Measurements from ENCODE around the gene MICAL2.

Gene MICAL2

GRCh38 chr11:12076840-12077534, 33.4 kb upstream of the MICAL2 start (continued):
- no peak for TF ChIP-seq ZNF2 (tag by site-specific recombination; IDR thresholded peaks at IDR 0.05)

DNA sequence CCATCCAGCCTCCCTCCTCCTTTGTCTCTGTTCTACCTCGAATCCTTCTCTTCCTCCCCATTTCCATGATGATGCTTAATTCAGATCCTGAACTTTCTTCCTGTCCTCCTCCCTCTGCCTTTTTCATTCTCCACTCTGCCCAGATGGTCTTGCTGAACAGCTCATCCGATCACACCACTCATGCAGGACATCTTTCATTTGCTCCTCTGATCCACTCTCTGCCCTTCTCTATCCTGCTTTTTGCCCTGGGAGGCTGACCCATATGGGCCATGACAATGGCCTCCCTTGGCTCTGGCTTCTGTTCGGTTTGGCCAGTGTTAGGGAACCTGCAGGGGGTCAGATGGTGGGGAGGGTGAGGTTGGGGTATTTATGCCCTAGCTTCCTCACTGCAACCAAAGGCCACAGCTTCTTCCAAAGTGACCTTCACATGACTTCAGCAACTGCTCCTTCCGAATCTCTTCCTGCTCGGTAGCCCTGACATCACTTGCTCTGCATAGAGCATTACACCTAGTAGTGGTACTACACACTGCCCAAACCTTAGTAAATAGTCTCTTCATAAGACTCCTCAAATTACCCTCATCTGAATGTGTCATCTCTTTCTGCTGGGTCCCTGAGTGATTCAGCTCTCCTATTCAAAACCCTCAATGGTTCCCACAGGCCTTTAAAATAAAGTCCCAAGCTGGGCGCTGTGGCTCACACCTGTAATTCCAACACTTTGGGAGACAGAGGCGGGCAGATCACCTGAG, 32.7 kb upstream of the MICAL2 start:
- Histone ChIP-seq H3K4me1 (ENCODE audit: control insufficient read depth, insufficient read depth, low read length) (no peaks in the 10 kb centered on the region), H3K9me3 (ENCODE audit: control insufficient read depth, insufficient read depth, low read depth, low read length) (no peaks in the 10 kb centered on the region), H3K27ac (ENCODE audit: extremely low read depth, low read depth, low read length) (no peak overlapping the region), H3K4me3 (ENCODE audit: low read depth, low read length) (no peak overlapping the region), H3K36me3 (ENCODE audit: control insufficient read depth in 2 of 2, insufficient read depth in 1 of 2, low read length in 2 of 2) (no peaks in the 10 kb centered on the region)
- TF ChIP-seq INSM2 (tag by site-specific recombination; IDR thresholded peaks at IDR 0.05) (no peak), ZNF114 (tag by site-specific recombination; IDR thresholded peaks at IDR 0.05) (no peak), ZNF521 (tag by site-specific recombination; IDR thresholded peaks at IDR 0.05) (no peak), OSR2 (tag by site-specific recombination; IDR thresholded peaks at IDR 0.05) (no peak), ZBTB8A (tag by site-specific recombination; IDR thresholded peaks at IDR 0.05) (no peak)
- ChIA-PET CTCF (interaction anchor here (0.7 to 0.8 kb wide), 2 partner anchors 9 to 24 kb away, joined by 3 to 4 read pairs; no protein-coding TSS in a partner anchor), POLR2A (no interaction called here)

DNA sequence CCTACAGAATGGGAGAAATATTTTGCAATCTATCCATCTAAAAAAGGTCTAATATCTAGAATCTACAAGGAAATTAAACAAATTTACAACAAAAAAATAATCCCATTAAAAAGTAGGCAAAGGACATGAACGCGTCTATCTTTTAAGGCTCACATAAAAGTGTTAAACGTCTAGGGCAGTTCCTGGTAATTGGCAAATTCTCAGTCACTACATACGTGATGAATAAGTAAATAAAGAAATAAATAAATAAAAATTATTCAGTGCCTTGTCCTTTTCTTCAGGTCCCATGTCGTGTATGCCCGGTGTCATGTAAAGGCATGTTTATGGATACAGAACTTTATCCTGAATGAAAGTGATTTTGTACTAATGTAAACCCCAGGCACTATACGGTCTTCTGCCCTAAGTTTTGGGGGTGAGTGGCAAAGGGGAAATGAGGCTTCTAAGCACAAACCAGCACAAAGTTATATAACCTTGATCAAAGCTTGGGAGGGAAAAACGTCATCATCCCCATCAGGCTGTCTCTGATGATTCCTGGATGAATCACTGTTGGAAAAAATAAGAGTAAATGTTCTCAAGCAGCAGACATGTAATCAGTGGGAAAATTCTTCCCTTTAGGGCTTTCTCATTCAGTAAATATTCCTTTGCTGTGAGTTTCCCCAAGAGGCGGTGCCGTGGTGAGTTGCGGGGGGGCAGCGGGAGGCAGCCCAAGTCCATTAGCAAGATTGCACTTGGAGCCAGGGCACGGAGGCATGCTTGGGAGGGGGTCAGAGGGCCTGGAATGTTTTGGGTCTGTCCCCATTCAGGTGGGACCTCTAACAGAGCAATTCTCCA, 30.4 kb upstream of the MICAL2 start:
- H3K36me3 ChIP-seq (ENCODE audit: control insufficient read depth in 2 of 2, insufficient read depth in 1 of 2, low read length in 2 of 2): no peaks in the 10 kb centered on the region
- ChIA-PET CTCF (interaction anchor here (0.7 kb wide), 1 partner anchor 157 kb away, joined by 3 read pairs; no protein-coding TSS in a partner anchor), POLR2A (no interaction called here)
- no peak overlapping the region for H3K27ac ChIP-seq (ENCODE audit: extremely low read depth, low read depth, low read length)
- H3K9me3 ChIP-seq (ENCODE audit: control insufficient read depth, insufficient read depth, low read depth, low read length): no peaks in the 10 kb centered on the region
- H3K4me1 ChIP-seq (ENCODE audit: control insufficient read depth, insufficient read depth, low read length): no peaks in the 10 kb centered on the region
- no peak overlapping the region for H3K4me3 ChIP-seq (ENCODE audit: low read depth, low read length)
- TF ChIP-seq SP7 (tag by site-specific recombination; IDR thresholded peaks at IDR 0.05) (peak; percentile 35; the same call in 1 of the 2 replicates), ZNF174 (tag by site-specific recombination; IDR thresholded peaks at IDR 0.05) (no peak), ZNF660 (tag by site-specific recombination; IDR thresholded peaks at IDR 0.05) (0 out of 2 replicates have a peak, but pooled peaks have one; percentile 50)

GRCh38 chr11:12083380-12083779, 27.0 kb upstream of the MICAL2 start:
- H3K36me3 ChIP-seq (ENCODE audit: control insufficient read depth in 2 of 2, insufficient read depth in 1 of 2, low read length in 2 of 2): no peaks in the 10 kb centered on the region
- ChIA-PET POLR2A (no interaction called here), CTCF (interaction anchor here (0.5 to 1.2 kb wide), 4 partner anchors 9 to 198 kb away, joined by 3 to 4 read pairs (median 4); no protein-coding TSS in a partner anchor)
- H3K9me3 ChIP-seq (ENCODE audit: control insufficient read depth, insufficient read depth, low read depth, low read length): no peaks in the 10 kb centered on the region
- H3K4me3 ChIP-seq (ENCODE audit: low read depth, low read length): no peak overlapping the region
- H3K4me1 ChIP-seq (ENCODE audit: control insufficient read depth, insufficient read depth, low read length): no peaks in the 10 kb centered on the region
- H3K27ac ChIP-seq (ENCODE audit: extremely low read depth, low read depth, low read length): no peak overlapping the region
- no peak for TF ChIP-seq HOXA7 (CRISPR knock-in tag; IDR thresholded peaks at IDR 0.05; ENCODE audit: borderline replicate concordance)
- TF ChIP-seq ZNF830 (tag by site-specific recombination; IDR thresholded peaks at IDR 0.05; ENCODE audit: low read depth): no peak
- TF ChIP-seq, protein P1, sequence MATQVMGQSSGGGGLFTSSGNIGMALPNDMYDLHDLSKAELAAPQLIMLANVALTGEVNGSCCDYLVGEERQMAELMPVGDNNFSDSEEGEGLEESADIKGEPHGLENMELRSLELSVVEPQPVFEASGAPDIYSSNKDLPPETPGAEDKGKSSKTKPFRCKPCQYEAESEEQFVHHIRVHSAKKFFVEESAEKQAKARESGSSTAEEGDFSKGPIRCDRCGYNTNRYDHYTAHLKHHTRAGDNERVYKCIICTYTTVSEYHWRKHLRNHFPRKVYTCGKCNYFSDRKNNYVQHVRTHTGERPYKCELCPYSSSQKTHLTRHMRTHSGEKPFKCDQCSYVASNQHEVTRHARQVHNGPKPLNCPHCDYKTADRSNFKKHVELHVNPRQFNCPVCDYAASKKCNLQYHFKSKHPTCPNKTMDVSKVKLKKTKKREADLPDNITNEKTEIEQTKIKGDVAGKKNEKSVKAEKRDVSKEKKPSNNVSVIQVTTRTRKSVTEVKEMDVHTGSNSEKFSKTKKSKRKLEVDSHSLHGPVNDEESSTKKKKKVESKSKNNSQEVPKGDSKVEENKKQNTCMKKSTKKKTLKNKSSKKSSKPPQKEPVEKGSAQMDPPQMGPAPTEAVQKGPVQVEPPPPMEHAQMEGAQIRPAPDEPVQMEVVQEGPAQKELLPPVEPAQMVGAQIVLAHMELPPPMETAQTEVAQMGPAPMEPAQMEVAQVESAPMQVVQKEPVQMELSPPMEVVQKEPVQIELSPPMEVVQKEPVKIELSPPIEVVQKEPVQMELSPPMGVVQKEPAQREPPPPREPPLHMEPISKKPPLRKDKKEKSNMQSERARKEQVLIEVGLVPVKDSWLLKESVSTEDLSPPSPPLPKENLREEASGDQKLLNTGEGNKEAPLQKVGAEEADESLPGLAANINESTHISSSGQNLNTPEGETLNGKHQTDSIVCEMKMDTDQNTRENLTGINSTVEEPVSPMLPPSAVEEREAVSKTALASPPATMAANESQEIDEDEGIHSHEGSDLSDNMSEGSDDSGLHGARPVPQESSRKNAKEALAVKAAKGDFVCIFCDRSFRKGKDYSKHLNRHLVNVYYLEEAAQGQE (tag by site-specific recombination; IDR thresholded peaks at IDR 0.05): no peak
- TF ChIP-seq ZNF561 (tag by site-specific recombination; IDR thresholded peaks at IDR 0.05; ENCODE audit: borderline replicate concordance): no peak
- TF ChIP-seq ZNF10 (tag by site-specific recombination; IDR thresholded peaks at IDR 0.05): no peak
- TF ChIP-seq ZNF433 (tag by site-specific recombination; IDR thresholded peaks at IDR 0.05; ENCODE audit: low read depth): no peak
- no peak for TF ChIP-seq ZBTB49 (tag by site-specific recombination; IDR thresholded peaks at IDR 0.05; ENCODE audit: low read depth)

All from HEK293 (cell line).